ENCODE results near the gene GATAD1. TPM values are rescaled to one million over a fixed set of nuclear protein-coding genes. Genes with fewer than 3 reads are reported as not detected.

Gene GATAD1
- polyA plus RNA-seq, 3 donors, result 6.6 to 34.1 (median 7.6) TPM

- no peak overlapping the region for H3K9ac ChIP-seq (ENCODE audit: insufficient read depth, low read length, poor library complexity, severe bottlenecking)
- H3K27me3 ChIP-seq (ENCODE audit: control insufficient read depth in 2 of 2, insufficient read depth in 2 of 2, low read length in 2 of 2), result no peaks in the 10 kb centered on the region
- TF ChIP-seq, protein P1, sequence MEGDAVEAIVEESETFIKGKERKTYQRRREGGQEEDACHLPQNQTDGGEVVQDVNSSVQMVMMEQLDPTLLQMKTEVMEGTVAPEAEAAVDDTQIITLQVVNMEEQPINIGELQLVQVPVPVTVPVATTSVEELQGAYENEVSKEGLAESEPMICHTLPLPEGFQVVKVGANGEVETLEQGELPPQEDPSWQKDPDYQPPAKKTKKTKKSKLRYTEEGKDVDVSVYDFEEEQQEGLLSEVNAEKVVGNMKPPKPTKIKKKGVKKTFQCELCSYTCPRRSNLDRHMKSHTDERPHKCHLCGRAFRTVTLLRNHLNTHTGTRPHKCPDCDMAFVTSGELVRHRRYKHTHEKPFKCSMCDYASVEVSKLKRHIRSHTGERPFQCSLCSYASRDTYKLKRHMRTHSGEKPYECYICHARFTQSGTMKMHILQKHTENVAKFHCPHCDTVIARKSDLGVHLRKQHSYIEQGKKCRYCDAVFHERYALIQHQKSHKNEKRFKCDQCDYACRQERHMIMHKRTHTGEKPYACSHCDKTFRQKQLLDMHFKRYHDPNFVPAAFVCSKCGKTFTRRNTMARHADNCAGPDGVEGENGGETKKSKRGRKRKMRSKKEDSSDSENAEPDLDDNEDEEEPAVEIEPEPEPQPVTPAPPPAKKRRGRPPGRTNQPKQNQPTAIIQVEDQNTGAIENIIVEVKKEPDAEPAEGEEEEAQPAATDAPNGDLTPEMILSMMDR (IDR thresholded peaks at IDR 0.05), result no peak
- no peak for DNase-seq
- peaks cover 9% of the 10 kb centered on the region for H3K4me1 Mint-ChIP-seq
- H4K20me1 ChIP-seq (ENCODE audit: insufficient read depth, low read length), result no peaks in the 10 kb centered on the region
- no peak overlapping the region for H3K27ac Mint-ChIP-seq
- peaks cover 57 to 63% of the 10 kb centered on the region in 2 donors for H3K36me3 Mint-ChIP-seq
- no peaks in the 10 kb centered on the region for H3K9me3 ChIP-seq (replicated peaks in 1 of 2; ENCODE audit: control insufficient read depth in 1 of 2, insufficient read depth in 1 of 2, low read length in 2 of 2)
- intact Hi-C loops (cut with micrococcal nuclease), result no loop called here
- peaks cover 5 to 7% of the 10 kb centered on the region in 2 donors for H3K4me1 ChIP-seq (ENCODE audit: control insufficient read depth in 1 of 2, insufficient read depth in 2 of 2, low read length in 2 of 2)
- H3K79me2 ChIP-seq (ENCODE audit: insufficient read depth, low read length), result peaks cover 30% of the 10 kb centered on the region
- H3K27me3 Mint-ChIP-seq (ENCODE audit: low read depth in 3 of 3), result no peaks in the 10 kb centered on the region
- no peak overlapping the region for H3K4me3 Mint-ChIP-seq
- H3K36me3 ChIP-seq (replicated peaks in 1 of 2; ENCODE audit: control insufficient read depth in 1 of 2, insufficient read depth in 2 of 2, low read length in 2 of 2), result peaks cover 66 to 70% of the 10 kb centered on the region in 2 donors
- H3K9me3 Mint-ChIP-seq, result no peaks in the 10 kb centered on the region
- H3K4me2 ChIP-seq (replicated peaks; ENCODE audit: extremely low read depth, low read length, poor library complexity, severe bottlenecking), result no peak overlapping the region
- H2AFZ ChIP-seq (ENCODE audit: insufficient read depth, low read depth, low read length, poor library complexity, severe bottlenecking), result no peak overlapping the region
- H3K4me3 ChIP-seq (replicated peaks in 1 of 3; ENCODE audit: low read depth in 2 of 3, low read length in 3 of 3), result no peak overlapping the region
- WGBS (ENCODE audit: insufficient coverage), result no CpG with 5 or more reads among the region's 2 CpGs
- H3K27ac ChIP-seq (ENCODE audit: low read depth in 1 of 2, low read length in 2 of 2), result no peak overlapping the region
Observed at GRCh38 chr7:92451645-92452044, 4.4 kb downstream of the GATAD1 start.

DNA sequence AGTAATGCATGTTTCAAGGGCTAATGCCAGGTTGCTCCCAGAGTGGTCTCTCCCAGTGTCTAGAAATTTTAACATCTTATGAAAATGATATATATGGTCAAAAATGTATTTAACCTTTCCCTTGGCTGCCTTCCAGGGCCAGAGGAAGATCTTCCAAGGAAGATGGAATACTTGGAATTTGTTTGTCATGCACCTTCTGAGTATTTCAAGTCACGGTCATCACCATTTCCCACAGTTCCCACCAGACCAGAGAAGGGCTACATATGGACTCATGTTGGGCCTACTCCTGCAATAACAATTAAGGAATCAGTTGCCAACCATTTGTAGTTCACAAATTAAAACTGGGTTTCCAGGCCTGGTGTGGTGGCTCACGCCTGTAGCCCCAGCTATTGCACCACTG lies 9.0 kb downstream of the GATAD1 start:
- no peak for DNase-seq
- Mint-ChIP-seq H3K27me3 (ENCODE audit: low read depth in 3 of 3) (no peaks in the 10 kb centered on the region), H3K4me3 (no peak overlapping the region), H3K4me1 (no peaks in the 10 kb centered on the region), H3K27ac (no peak overlapping the region), H3K36me3 (peaks cover 48 to 59% of the 10 kb centered on the region in 2 donors), H3K9me3 (no peaks in the 10 kb centered on the region)
- no peak overlapping the region for H3K9ac ChIP-seq (ENCODE audit: insufficient read depth, low read length, poor library complexity, severe bottlenecking)
- H3K4me1 ChIP-seq (ENCODE audit: control insufficient read depth in 1 of 2, insufficient read depth in 2 of 2, low read length in 2 of 2), result no peaks in the 10 kb centered on the region
- TF ChIP-seq, protein P1 (IDR thresholded peaks at IDR 0.05), result no peak
- peaks cover 3% of the 10 kb centered on the region for H3K79me2 ChIP-seq (ENCODE audit: insufficient read depth, low read length)
- no peak overlapping the region for H3K4me2 ChIP-seq (replicated peaks; ENCODE audit: extremely low read depth, low read length, poor library complexity, severe bottlenecking)
- no peak overlapping the region for H2AFZ ChIP-seq (ENCODE audit: insufficient read depth, low read depth, low read length, poor library complexity, severe bottlenecking)
- H3K36me3 ChIP-seq (replicated peaks in 1 of 2; ENCODE audit: control insufficient read depth in 1 of 2, insufficient read depth in 2 of 2, low read length in 2 of 2), result peaks cover 65 to 74% of the 10 kb centered on the region in 2 donors
- no peak overlapping the region for H3K27ac ChIP-seq (ENCODE audit: low read depth in 1 of 2, low read length in 2 of 2)
- H4K20me1 ChIP-seq (ENCODE audit: insufficient read depth, low read length), result no peaks in the 10 kb centered on the region
- H3K9me3 ChIP-seq (replicated peaks in 1 of 2; ENCODE audit: control insufficient read depth in 1 of 2, insufficient read depth in 1 of 2, low read length in 2 of 2), result no peaks in the 10 kb centered on the region
- WGBS (ENCODE audit: insufficient coverage), result no CpG with 5 or more reads among the region's 2 CpGs
- H3K4me3 ChIP-seq (replicated peaks in 1 of 3; ENCODE audit: low read depth in 2 of 3, low read length in 3 of 3), result no peak overlapping the region
- intact Hi-C loops (cut with micrococcal nuclease), result no loop called here
- H3K27me3 ChIP-seq (ENCODE audit: control insufficient read depth in 2 of 2, insufficient read depth in 2 of 2, low read length in 2 of 2), result no peaks in the 10 kb centered on the region
